K562 treated with DMSO at 1 percent for 48 hours (cell line): ENCODE results near the gene NUTF2. TPM values are rescaled to one million over a fixed set of nuclear protein-coding genes. Genes with fewer than 3 reads are reported as not detected.

Experiments
- total RNA-seq: library from RNA; unstranded; fragments of 300-600 nt; gene quantifications from 2 replicates; pipeline ENCODE4 v1.2.3, GENCODE V29; 2022; ENCODE audit warnings: low replicate concordance; ENCODE audit errors: extremely low read depth

NUTF2 gene
- not detected in 2 replicates for total RNA-seq

DNA sequence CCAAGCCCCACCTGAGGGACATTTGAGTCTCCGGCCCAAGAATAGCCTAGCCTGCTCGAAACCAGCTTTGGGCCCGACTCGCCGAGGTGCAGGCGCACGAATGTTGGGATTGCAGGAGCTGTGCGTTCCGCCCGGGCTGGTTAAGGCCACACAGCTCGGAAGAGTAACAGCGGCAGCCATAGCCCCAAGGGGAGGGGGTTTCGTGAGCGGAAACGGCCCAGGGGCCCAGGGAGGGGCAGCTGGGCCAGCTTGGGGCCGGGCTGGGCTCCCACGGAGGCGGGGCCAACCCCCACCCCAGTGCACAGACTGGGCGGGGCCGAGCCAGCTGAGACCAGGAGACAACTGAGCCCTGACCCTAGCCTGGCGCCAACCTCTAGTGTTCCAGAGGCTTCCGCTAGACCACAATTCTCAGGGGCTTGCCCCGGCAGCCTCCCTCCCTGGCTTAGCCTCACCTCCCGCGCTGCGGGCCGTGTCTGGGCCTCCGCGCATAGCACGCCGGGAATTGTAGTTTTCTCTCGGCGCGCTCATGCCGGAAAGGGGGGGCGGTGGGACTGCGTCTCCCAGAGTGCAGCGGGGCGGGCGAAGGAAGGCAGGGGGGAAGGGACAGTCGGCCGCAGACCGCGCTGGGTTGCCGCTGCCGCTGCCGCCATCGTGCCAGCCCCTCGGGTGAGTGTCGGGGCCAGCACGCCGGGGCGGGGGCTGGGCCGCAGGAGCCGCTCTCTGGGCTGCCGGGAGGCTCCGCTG is at the start of gene NUTF2:
TSS of gene NUTF2 (plus strand) at position 614 of the 744 bp plus-strand sequence. CDS start 18,198 bp downstream, outside the sequence.

GRCh38 chr16:67806428-67807147 is 40.1 kb upstream of the NUTF2 start, which contains the start of the genes RANBP10 and TSNAXIP1:
RANBP10 (minus strand) TSS chr16:67806560; CDS start chr16:67806536, 24 bp downstream.
TSNAXIP1 (plus strand) TSS chr16:67806889; CDS start chr16:67807150, 261 bp downstream.

DNA sequence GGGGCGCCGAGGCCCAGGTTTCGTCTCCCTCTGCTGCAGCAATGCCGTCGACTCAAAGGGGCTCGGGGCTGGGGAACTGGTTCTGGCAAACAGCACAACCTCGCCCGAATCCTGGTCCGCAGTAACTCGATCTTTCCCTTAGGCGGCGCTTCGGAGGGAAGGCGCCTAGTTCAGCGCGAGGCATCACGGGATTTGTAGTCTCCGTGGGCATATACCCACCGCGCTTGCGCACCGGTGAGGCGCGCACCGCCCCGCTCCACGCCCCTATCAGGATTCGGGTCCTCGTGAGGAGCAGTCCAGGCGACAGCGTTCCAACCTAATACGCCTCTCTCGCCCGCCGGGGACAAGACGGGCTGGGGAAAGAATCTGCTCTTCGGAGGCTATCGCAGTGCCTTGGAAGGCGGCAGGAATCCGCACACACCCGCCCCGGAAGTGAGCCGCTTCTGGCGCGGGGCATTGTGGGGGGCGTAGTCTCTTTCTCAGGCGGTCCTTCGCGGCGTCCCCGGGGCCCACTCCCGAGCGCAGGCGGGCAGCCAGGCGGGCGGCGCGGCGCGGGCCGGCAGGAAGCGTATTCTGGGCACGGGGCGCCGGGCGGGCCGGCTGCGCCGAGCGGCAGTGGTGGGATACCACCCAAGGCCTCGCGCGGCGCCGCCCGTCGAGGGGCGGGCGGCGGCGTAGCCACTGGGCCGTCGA is 4.8 kb upstream of the NUTF2 start, which contains the start of gene THAP11:
TSS of gene THAP11 (plus strand) at position 505 of the 693 bp plus-strand sequence. CDS start 235 bp downstream, outside the sequence.

GRCh38 chr16:67847064-67847861 is 530 bp downstream of the NUTF2 start, which contains the start of gene CENPT:
CENPT (minus strand) TSS chr16:67847693; CDS start chr16:67833859, 13,834 bp downstream.

GRCh38 chr16:67872631-67873434 is 26.1 kb downstream of the NUTF2 start, which contains the start of gene EDC4:
EDC4 (plus strand) TSS chr16:67873052; CDS start chr16:67873262, 210 bp downstream.

DNA sequence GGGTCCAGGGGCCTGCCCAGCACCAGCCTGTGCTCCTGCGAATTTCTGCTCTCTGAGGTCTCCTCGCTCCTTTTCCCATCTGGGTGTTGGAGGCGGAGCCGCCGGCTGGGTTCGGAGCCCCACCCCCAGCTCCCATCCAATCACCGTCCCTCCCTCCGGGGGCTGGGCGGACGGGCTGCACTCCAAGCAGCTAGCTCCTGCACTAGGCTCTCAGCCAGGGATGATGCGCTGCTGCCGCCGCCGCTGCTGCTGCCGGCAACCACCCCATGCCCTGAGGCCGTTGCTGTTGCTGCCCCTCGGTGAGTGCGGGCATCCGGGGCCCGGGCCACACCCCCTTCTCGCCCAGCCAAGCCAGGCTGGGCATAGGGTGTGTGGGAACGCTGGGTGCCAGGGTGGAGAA is 38.0 kb downstream of the NUTF2 start, which contains the start of gene NRN1L:
TSS of gene NRN1L (plus strand) at position 202 of the 400 bp plus-strand sequence. CDS start at position 221, 19 bp downstream.

GRCh38 chr16:67892899-67893742 is 46.4 kb downstream of the NUTF2 start, which contains the start of gene PSKH1:
PSKH1 (plus strand) TSS chr16:67893254; CDS start chr16:67908750, 15,496 bp downstream.

Other genes starting within 250 kb of the NUTF2 start
- gene CARMIL2, start 201.8 kb upstream of the NUTF2 start, total RNA-seq: not detected in 2 replicates
- not detected in 2 replicates for gene ACD, start 186.7 kb upstream of the NUTF2 start, total RNA-seq
- not detected in 2 replicates for gene PARD6A, start 186.0 kb upstream of the NUTF2 start, total RNA-seq
- not detected in 2 replicates for gene ENKD1, start 180.2 kb upstream of the NUTF2 start, total RNA-seq
- not detected in 2 replicates for gene C16orf86, start 180.1 kb upstream of the NUTF2 start, total RNA-seq
- not detected in 2 replicates for gene GFOD2, start 127.6 kb upstream of the NUTF2 start, total RNA-seq
- not detected in 2 replicates for gene RANBP10, start 40.4 kb upstream of the NUTF2 start, total RNA-seq
- not detected in 2 replicates for gene TSNAXIP1, start 40.0 kb upstream of the NUTF2 start, total RNA-seq
- gene THAP11, start 4.6 kb upstream of the NUTF2 start, total RNA-seq: 250 TPM in 1 of 2 replicates, not detected in the other
- gene CENPT, start 760 bp downstream of the NUTF2 start, total RNA-seq: not detected in 2 replicates
- 278 TPM in 1 of 2 replicates, not detected in the other for gene EDC4, start 26.1 kb downstream of the NUTF2 start, total RNA-seq
- not detected in 2 replicates for gene NRN1L, start 38.0 kb downstream of the NUTF2 start, total RNA-seq
- not detected in 2 replicates for gene PSKH1, start 46.3 kb downstream of the NUTF2 start, total RNA-seq
- not detected in 2 replicates for gene CTRL, start 84.9 kb downstream of the NUTF2 start, total RNA-seq
- not detected in 2 replicates for gene PSMB10, start 89.9 kb downstream of the NUTF2 start, total RNA-seq
- gene LCAT, start 97.2 kb downstream of the NUTF2 start, total RNA-seq: not detected in 2 replicates
- gene SLC12A4, start 121.7 kb downstream of the NUTF2 start, total RNA-seq: not detected in 2 replicates
- not detected in 2 replicates for gene DPEP3, start 133.6 kb downstream of the NUTF2 start, total RNA-seq
- not detected in 2 replicates for gene DPEP2, start 152.6 kb downstream of the NUTF2 start, total RNA-seq
- not detected in 2 replicates for gene DPEP2NB, start 169.0 kb downstream of the NUTF2 start, total RNA-seq
- gene DDX28, start 176.3 kb downstream of the NUTF2 start, total RNA-seq: not detected in 2 replicates
- gene DUS2, start 176.4 kb downstream of the NUTF2 start, total RNA-seq: not detected in 2 replicates
- gene NFATC3, start 238.4 kb downstream of the NUTF2 start, total RNA-seq: not detected in 2 replicates